ENCODE results near the gene MFSD12.

- TF ChIP-seq CTCF (IDR thresholded peaks at IDR 0.05): no peak
- TF ChIP-seq POLR2A (IDR thresholded peaks at IDR 0.05): no peak
These were observed 25.7 kb downstream of the MFSD12 start for GRCh38 chr19:3531716-3532115.
